Right lobe of liver (tissue), 4 donors: ENCODE data around the gene PAK2.
"Not testable (repeated sequence)": the region's sequence is repeated elsewhere in the genome, so short reads cannot be mapped to it uniquely, and the experiment has no call there.

Experiments used
- POLR2A ChIP-seq: fragments of 450-650 bp; IDR thresholded peaks from one replicate; pipeline ENCODE4 v1.6.1; 2017; ENCODE audit warnings: antibody characterized with exemption, mild to moderate bottlenecking
- TF ChIP-seq, protein P1 (sequence below), 4 donors: fragments of 200-600 bp in 3 of 4; fragments of 450-650 bp in 1 of 4; IDR thresholded peaks; one replicate each; pipeline versions ENCODE4 v1.5.1 to v1.8.0; 2016 to 2022; ENCODE audit warnings: antibody characterized with exemption in 4 of 4, mild to moderate bottlenecking in 2 of 4
- donor health status: DM: no; HTN: no; CAD: no.
- donor health status: DM: no; HTN: no; CAD: no.
- donor health status: DM: no; HTN: yes; CAD: no.

DNA sequence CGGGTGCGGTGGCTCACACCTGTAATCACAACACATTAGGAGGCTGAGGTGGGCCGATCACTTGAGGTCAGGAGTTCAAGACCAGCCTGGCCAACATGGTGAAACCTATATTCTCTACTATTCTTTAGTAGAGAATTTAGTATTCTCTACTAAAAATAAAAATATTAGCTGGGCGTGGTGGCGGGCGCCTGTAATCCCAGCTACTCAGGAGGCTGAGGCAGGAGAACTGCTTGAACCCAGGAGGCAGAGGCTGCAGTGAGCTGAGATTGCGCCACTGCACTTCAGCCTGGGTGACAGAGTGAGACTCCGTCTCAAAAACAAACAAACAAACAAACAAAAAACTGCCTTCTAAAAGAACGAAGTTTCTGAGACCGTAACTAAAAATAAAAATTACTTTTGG, 3.9 kb downstream of the PAK2 start:
- not testable (repeated sequence) for TF ChIP-seq POLR2A
- TF ChIP-seq, protein P1, sequence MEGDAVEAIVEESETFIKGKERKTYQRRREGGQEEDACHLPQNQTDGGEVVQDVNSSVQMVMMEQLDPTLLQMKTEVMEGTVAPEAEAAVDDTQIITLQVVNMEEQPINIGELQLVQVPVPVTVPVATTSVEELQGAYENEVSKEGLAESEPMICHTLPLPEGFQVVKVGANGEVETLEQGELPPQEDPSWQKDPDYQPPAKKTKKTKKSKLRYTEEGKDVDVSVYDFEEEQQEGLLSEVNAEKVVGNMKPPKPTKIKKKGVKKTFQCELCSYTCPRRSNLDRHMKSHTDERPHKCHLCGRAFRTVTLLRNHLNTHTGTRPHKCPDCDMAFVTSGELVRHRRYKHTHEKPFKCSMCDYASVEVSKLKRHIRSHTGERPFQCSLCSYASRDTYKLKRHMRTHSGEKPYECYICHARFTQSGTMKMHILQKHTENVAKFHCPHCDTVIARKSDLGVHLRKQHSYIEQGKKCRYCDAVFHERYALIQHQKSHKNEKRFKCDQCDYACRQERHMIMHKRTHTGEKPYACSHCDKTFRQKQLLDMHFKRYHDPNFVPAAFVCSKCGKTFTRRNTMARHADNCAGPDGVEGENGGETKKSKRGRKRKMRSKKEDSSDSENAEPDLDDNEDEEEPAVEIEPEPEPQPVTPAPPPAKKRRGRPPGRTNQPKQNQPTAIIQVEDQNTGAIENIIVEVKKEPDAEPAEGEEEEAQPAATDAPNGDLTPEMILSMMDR (IDR thresholded peaks at IDR 0.05) = not testable (repeated sequence)
